ENCODE measurements around the gene RRP15. TPM values are rescaled to one million over a fixed set of nuclear protein-coding genes. Genes with fewer than 3 reads are reported as not detected.

Gene RRP15
- total RNA-seq, 6 donors from 2014 or later: 1.0 to 16.9 (median 11.6) TPM

DNA sequence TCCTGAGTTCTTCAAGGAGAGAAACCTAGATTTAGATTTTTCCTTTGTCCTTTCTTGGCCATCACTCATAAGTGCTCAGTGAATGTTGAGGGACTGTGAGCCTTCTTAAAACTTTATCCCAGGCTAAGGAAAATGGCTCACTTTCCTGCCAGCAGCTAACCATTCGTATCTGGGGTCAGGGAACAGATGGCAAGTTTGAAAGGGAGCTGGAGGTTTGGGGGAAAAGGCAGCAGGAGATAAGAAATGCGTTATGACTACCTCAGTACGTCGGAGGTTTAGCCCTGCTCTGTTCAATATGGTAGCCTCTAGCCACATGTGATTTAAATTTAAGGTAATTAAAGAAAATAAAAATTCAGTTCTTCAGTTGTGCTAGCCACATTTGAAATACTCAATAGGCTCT, 13.3 kb downstream of the RRP15 start:
- 78 to 88% methylated on average over 4 of the region's 4 CpGs for WGBS, 2 donors
- TF ChIP-seq POLR2AphosphoS5 (IDR thresholded peaks at IDR 0.05): no peak
- no peak for TF ChIP-seq POLR2A (IDR thresholded peaks at IDR 0.05)
- TF ChIP-seq, protein P1, sequence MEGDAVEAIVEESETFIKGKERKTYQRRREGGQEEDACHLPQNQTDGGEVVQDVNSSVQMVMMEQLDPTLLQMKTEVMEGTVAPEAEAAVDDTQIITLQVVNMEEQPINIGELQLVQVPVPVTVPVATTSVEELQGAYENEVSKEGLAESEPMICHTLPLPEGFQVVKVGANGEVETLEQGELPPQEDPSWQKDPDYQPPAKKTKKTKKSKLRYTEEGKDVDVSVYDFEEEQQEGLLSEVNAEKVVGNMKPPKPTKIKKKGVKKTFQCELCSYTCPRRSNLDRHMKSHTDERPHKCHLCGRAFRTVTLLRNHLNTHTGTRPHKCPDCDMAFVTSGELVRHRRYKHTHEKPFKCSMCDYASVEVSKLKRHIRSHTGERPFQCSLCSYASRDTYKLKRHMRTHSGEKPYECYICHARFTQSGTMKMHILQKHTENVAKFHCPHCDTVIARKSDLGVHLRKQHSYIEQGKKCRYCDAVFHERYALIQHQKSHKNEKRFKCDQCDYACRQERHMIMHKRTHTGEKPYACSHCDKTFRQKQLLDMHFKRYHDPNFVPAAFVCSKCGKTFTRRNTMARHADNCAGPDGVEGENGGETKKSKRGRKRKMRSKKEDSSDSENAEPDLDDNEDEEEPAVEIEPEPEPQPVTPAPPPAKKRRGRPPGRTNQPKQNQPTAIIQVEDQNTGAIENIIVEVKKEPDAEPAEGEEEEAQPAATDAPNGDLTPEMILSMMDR (IDR thresholded peaks at IDR 0.05): no peak
- TF ChIP-seq EP300 (IDR thresholded peaks at IDR 0.05): no peak
- Histone ChIP-seq H3K36me3 (peaks cover 0 to 22% (median 4%) of the 10 kb centered on the region in 4 donors), H3K9me3 (no peaks in the 10 kb centered on the region), H3K4me3 (no peak overlapping the region), H3K27me3 (no peaks in the 10 kb centered on the region), H3K27ac (no peak overlapping the region), H3K4me1 (peaks cover 0 to 8% (median 0%) of the 10 kb centered on the region in 4 donors)
- DNase-seq: no peak
- ATAC-seq (ENCODE audit: low FRiP score in 2 of 2): no peak

DNA sequence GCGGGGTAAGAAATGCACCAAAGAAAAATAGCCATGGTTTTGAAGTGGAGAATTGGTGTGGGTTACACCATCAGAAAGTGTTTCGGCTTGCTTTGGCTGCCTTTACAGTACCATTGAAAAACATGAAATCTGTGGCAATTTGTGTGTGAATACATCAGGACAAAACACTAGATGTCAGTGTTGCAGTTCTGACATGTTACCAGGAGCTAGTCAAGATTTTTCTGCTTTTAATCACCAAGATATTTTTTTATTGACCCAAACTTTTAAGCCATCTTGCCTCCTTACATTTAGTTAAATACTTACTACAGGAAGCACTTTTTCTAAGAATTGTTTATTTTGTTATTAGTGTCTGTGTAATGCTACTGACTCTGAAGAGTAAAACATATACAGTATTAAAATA, 14.3 kb downstream of the RRP15 start:
- H3K27ac ChIP-seq: no peak overlapping the region
- no peaks in the 10 kb centered on the region for H3K27me3 ChIP-seq
- peaks cover 0 to 8% (median 0%) of the 10 kb centered on the region in 4 donors for H3K4me1 ChIP-seq
- ATAC-seq (ENCODE audit: low FRiP score in 2 of 2) (no peak), DNase-seq (no peak)
- TF ChIP-seq POLR2A (IDR thresholded peaks at IDR 0.05): no peak
- TF ChIP-seq, protein P1 (IDR thresholded peaks at IDR 0.05): peak in 2 of 6 experiments; percentile 11 to 37
- no peak overlapping the region for H3K4me3 ChIP-seq
- peaks cover 0 to 20% (median 2%) of the 10 kb centered on the region in 4 donors for H3K36me3 ChIP-seq
- WGBS, 2 donors: 63 to 72% methylated on average over 2 of the region's 2 CpGs
- no peaks in the 10 kb centered on the region for H3K9me3 ChIP-seq

DNA sequence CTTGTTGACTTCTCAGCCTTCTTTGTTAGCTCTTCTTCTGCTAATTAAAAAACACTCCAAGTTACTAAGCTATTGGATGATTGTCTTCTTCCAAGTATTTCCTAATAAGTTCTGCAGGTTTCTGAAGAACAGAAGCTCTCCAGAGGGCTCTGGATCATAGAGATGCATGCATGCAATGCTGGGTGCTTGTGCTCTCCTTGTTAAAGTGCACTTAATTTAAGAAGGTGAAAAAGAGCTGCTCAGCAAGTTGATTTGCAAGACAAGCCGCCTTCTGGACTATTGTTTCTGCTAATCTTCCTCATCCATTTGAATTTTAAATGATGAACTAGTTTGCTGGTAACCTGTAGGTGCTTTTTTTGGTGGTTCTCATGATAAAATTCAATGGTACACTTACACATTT, 16.1 kb downstream of the RRP15 start:
- DNase-seq (no peak), ATAC-seq (ENCODE audit: low FRiP score in 2 of 2) (no peak)
- Histone ChIP-seq H3K9me3 (no peaks in the 10 kb centered on the region), H3K4me1 (peaks cover 0 to 8% (median 0%) of the 10 kb centered on the region in 4 donors), H3K27ac (no peak overlapping the region), H3K27me3 (no peaks in the 10 kb centered on the region), H3K4me3 (no peak overlapping the region), H3K36me3 (peaks cover 0 to 30% (median 0%) of the 10 kb centered on the region in 4 donors)
- no peak for TF ChIP-seq POLR2AphosphoS5 (IDR thresholded peaks at IDR 0.05)
- TF ChIP-seq EP300 (IDR thresholded peaks at IDR 0.05): no peak
- no peak for TF ChIP-seq POLR2A (IDR thresholded peaks at IDR 0.05)
- TF ChIP-seq, protein P1 (IDR thresholded peaks at IDR 0.05): no peak
- WGBS, 2 donors: 71 to 79% methylated on average over 1 of the region's 1 CpG

DNA sequence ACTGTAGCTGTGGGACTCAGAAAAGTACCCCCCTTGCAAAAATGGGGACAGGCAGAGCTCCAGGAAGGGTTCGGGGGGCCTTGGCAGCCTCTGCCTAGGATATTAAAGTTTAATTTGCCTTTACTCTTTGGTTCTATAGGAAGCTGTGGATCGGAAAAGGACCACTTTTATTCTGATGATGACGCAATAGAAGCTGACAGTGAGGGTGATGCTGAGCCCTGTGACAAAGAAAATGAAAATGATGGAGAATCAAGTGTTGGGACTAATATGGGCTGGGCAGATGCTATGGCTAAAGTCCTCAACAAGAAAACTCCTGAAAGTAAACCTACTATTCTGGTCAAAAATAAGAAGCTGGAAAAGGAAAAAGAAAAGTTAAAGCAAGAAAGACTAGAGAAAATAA, 17.1 kb downstream of the RRP15 start:
- Histone ChIP-seq H3K36me3 (peaks cover 0 to 33% (median 0%) of the 10 kb centered on the region in 4 donors), H3K27ac (no peak overlapping the region), H3K4me1 (peaks cover 0 to 8% (median 0%) of the 10 kb centered on the region in 4 donors), H3K27me3 (no peaks in the 10 kb centered on the region), H3K9me3 (no peaks in the 10 kb centered on the region), H3K4me3 (no peak overlapping the region)
- DNase-seq (no peak), ATAC-seq (ENCODE audit: low FRiP score in 2 of 2) (no peak)
- TF ChIP-seq POLR2AphosphoS5 (IDR thresholded peaks at IDR 0.05) (no peak), EP300 (IDR thresholded peaks at IDR 0.05) (no peak), POLR2A (IDR thresholded peaks at IDR 0.05) (no peak)
- TF ChIP-seq, protein P1 (IDR thresholded peaks at IDR 0.05): no peak
- 89 to 90% methylated on average over 3 of the region's 3 CpGs for WGBS, 2 donors

DNA sequence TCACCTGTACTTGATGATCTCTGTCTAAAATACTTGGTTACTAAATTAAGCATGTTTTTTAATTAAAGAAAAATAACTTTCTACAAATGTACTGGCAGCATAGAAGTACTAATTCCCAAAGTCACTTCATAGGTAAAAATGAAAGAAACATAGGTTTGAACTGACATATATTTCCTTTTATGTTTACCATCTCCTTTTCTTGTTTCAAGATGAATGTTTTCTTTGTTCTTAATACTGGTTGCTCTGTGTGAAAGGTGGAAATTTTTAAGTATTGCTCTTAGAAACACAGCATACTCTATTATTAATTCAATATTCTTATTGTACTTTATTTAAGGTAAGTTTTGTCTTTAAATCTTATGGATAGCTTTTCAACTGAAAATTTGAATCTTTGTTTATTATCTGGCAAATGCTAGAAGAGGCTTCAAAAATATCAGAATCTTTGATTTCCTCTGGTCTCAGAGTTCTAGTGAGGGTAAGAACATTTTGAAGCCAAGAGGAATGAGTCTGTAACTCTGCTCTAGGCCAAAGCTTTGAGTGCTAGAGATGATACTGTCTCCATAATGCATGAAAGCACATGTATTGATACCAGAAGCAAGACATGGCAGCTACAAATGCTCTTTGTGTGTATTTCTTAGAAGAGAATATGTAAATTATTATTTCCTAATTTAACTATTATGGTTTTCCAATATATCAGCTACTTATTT, 18.2 kb downstream of the RRP15 start:
- Histone ChIP-seq H3K4me1 (peaks cover 0 to 8% (median 0%) of the 10 kb centered on the region in 4 donors), H3K9me3 (no peaks in the 10 kb centered on the region), H3K27me3 (no peaks in the 10 kb centered on the region), H3K36me3 (peaks cover 0 to 40% (median 0%) of the 10 kb centered on the region in 4 donors), H3K27ac (no peak overlapping the region), H3K4me3 (no peak overlapping the region)
- TF ChIP-seq POLR2AphosphoS5 (IDR thresholded peaks at IDR 0.05) (no peak), POLR2A (IDR thresholded peaks at IDR 0.05) (no peak), EP300 (IDR thresholded peaks at IDR 0.05) (no peak)
- TF ChIP-seq, protein P1 (IDR thresholded peaks at IDR 0.05): no peak
- ATAC-seq (ENCODE audit: low FRiP score in 2 of 2): no peak
- no peak for DNase-seq
